Hematopoietic multipotent progenitor cell treated with erythropoietin and hydrocortisone succinate and interleukin-3 and kit ligand, for 6 days (in vitro differentiated cells): ENCODE measurements around the gene ICE1.
"Not testable (repeated sequence)": the region's sequence is repeated elsewhere in the genome, so short reads cannot be mapped to it uniquely, and the experiment has no call there.

Source experiments
- DNase-seq: peaks from one replicate; pipeline ENCODE4 v3.0.0-alpha.2; 2015

The ICE1 gene

DNA sequence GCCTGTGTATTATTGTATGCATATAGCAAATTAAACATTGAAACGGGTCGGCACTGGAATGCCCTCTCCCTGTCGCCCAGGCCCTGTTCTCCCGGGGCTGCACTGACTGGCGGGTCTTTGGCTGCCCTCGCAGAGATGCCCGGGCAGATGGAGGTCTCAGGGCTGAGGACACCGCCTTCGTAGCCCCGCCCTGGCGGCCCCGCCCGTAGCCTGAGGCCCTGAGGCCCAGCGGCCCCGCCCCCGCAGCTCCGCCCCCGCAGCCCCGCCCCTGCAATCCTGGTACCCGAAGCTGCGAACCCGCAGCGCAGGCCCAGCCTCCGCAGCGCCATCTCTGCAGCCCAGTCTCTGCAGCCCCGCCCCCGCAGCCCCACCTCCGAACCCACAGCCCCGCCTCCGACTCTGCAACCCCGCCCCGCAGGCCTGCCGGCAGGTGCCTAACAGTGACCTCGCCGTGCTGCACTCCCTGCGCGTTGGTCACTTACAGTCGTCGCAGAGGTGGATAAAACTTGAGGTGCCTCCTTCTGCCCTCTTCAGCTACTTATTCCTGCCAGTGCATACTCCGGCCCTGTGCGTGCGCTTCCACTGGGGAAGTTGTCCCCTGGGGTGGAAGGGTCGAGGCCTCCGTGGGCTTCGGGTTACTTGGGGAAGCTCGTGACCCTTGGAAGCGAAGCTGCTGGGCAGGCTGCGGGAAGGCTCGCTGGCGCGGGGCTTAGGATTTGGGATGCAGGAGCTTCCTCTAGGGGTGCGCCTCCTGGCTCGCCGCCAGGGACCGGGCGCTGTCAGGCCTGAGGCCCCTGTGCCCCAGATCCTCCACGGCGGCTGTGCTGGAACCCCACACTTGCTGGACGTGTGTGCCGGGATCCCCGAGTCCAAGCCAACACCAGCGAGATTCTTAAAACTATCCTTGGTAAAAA is 72.3 kb downstream of the ICE1 start:
- peak; percentile 84 for DNase-seq

DNA sequence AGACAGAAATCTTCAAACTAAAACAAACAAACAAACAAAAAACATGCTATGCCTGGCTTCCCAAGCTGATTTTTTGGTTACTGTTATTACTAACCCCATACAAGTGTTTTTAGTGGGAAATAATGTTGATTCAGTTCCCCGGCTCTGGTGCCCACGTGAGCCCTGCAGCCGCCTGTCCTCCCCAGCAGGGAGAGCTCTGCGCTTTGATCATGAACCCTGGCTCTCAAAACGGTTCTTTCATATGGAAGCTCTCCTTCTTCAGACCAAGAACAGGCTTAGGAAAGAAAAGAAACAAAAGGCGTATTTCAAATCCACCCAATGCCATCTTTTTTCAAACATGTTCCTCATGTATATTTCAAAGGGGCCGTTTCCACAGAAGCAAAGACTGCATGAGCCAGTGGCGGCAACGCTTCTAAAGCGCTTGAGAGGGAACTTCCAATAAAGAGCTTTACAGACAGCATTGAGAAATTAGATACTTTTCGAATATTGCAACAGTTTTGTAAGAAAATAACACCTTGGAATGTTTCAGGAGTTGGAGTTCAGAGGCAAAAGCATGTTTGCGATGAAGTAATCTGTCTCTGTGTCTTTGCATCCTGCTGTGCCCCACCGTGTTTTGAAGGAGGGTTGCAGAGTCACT is 74.8 kb downstream of the ICE1 start:
- peak; percentile 71 for DNase-seq

DNA sequence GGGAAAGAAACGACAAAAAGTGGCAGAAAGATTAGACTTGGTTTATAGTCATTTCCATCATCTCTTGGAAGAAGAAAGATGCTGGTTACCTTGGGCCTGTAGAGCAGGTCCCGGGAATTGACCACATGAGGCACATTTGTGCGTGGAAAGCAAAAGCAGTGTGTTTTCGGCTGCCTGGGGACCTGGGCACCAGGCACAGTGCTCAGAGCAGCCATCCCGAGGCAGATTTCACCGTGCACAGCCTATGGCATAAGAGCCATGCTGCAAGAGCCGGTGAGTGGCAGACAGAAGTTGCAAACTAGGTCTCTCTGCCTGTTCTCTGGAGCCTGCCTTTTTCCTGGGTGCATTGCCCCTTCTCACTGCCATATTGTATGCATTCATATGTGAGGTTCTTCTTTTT is 77.0 kb downstream of the ICE1 start:
- DNase-seq: no peak

DNA sequence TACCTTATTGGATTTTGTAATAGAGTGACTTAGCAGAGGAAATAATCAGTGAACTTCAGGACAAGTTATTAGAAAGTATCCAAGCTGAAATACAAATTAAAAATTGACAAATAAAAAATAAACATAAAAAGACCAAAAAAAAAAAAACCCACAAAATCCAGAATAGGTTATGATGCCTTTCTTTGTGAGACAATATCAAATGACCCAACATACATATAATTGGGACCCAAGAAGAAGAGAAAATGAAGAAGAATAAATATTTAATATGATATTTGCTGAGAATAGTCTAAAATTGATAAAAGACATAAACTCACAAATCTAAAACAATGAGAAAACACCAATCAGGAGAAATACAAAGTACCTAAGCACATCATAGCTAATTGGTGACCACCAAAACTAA is 81.8 kb downstream of the ICE1 start:
- DNase-seq: no peak

DNA sequence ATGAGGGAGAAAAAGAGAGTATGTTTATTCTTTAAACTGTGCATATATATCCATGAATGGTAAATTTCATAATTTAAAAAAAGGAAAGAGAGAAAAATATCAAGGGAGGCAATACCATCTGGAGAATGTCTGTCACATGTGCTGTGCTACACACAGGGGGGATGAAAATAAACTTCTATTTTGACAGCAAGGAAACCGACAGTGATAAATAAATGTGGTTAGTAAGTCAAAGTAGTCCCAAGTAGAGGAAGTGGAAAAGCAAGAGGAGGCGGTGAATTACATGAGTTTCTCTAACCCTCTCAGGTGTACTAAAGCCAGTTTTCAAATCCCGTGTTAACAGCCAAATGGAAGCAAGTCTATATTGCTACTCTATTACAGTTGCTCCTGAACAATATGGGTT is 83.3 kb downstream of the ICE1 start:
- no peak for DNase-seq

DNA sequence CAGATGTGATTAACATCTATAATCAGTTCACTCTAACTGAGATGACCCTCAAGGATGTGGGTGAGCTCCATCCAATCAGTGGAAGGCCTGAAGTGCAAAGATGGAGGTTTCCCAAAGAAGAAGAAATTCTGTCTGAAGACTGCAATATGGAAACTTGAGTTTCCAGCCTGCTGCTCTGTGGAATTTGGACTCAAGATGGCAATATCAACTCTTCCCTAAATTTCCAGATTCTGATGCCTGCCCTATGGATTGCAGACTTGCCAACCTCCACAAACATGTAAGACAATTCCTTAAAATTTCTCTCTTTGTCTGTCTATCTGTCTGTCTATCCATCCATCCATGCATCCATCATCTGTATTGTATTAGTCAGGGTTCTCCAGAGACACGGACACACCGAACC is 85.9 kb downstream of the ICE1 start:
- DNase-seq: no peak

DNA sequence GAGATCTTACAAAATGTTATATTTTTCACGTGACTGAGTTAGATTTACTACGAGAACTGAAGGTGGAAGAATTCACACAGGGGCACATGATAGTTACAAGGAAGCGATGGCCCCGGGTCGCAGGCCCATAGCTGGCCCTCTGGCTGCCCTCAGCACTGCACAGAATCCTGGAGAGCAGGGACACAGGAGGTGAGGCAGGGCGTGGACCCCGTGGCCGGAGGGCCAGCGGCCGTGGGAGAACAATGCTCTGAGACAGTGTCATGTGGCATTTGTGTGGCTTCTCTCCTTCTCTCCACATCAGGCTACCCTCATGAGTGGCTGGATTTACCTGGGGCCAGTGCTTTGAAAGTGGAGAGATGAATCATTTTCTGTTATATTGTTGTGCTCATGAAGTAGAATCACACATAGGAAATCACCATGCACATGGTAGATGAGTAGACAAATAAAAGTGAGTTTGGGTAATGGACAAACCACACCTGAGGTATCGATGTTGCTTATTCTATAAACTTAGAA is 89.5 kb downstream of the ICE1 start:
- no peak for DNase-seq

DNA sequence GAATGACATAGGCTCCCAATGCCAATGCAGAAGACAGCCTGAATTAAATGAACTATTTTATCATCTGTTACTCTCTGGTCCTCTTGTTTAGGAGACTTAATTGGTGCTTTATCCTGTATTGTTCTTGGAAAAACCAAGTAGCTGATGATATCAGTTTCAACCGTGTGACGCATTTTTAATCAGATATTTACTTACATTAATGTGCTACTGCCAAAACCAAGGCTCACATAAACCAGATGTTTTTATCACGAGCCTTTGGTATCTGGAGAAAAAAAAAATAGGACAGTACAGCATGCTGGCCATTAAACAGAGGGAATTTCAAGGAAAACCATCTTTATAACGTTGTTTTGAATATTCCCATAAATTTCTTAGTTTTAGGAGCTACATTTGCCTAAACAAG is 90.1 kb downstream of the ICE1 start:
- DNase-seq: no peak

DNA sequence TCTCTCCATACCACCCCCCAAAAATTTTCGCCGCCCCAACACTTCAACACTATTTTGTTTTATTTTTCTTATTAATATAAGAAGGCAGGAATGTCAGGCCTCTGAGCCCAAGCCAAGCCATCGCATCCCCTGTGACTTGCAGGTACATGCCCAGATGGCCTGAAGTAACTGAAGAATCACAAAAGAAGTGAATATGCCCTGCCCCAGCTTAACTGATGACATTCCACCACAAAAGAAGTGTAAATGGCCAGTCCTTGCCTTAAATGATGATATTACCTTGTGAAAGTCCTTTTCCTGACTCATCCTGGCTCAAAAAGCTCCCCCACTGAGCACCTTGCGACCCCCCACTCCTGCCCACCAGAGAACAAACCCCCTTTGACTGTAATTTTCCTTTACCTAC is 98.1 kb downstream of the ICE1 start:
- DNase-seq: not testable (repeated sequence)

DNA sequence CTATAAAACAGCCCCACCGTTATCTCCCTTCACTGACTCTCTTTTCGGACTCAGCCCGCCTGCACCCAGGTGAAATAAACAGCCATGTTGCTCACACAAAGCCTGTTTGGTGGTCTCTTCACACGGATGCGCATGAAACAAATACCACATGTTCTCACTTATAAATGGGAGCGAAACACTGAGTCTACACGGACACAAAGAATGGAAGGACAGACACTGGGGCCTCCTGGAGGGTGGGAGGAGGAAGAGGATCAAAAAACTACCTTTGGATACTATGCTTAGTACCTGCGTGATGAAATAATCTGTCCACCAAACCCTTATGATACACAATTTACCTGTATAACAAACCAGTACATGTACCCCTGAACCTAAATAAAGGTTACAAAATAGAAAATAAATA is 98.6 kb downstream of the ICE1 start:
- no peak for DNase-seq

DNA sequence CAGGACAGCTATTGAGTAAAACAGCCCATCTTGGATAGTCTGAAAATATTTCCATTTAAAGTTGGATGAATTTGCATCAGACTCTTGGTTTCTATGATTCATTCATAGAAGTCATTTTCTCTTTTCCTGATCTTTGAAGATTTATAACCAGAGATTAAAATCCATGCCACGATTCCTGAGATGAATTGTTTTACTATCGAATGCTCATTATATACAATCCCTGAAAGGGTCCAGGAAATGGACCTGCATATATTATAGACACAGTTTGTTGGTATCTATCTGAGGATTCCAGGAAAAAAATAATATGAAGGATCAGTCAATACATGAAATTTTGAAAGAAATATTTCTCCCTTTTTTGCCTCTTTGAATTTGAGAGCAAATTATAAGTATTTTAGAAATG is 99.0 kb downstream of the ICE1 start:
- DNase-seq: no peak

DNA sequence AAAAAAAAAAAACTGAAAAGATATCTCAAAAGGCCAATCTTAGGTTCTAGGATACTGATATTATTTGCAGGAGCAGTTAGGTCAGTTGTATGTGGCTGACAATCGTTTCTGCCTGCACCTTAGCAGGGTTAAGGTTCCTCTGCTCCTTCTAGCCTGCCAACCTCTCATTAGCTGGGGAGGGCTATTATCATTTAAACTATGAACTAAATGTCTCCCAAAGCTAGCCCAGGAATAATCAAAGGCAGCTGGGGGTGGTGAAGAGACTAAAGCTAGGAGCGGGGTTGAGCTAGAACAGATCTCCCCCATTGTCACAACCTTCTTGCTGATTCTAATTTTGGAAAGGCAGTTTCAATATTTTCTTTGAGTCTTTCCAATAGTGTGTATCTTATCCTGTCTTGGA is 99.9 kb downstream of the ICE1 start:
- DNase-seq: no peak

DNA sequence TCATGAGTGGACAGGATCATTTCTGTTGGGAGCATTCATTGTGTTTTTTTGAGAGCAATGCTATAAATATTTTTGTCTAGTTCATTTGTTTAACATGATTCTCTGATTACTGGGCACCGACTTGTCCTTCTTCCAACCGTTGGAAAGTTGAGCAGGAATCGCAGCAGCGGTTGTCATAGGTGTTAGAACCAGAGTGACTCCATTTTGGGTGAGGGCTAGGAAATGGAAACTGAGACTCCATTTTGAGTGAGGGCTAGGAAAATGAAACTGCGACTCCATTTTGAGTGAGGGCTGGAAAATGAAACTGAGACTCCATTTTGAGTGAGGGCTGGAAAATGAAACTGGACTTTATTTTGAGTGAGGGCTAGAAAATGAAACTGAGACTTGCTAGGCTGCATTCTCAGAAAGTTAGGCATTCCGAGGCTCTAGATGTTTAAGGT is 100.6 kb downstream of the ICE1 start:
- DNase-seq: peak; percentile 15

DNA sequence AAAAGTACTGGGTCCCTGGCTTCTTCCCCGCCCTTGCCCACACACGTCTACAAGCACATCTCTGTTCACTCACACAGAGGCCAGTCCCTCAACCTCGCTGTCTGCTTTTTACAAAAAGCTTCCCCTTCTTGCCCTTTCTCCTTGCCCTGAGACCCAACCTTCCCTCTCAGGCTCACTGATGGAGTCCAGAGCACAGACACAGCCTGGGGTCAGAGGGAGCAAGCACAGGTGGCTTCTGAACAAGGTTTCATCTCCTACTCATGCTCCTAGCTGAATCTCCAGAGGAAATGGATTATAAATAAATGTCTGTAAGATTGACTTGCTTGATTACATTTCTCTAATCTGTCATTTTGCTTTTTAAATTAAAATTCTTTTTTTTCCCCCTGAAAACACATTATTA is 101.8 kb downstream of the ICE1 start:
- DNase-seq: no peak

DNA sequence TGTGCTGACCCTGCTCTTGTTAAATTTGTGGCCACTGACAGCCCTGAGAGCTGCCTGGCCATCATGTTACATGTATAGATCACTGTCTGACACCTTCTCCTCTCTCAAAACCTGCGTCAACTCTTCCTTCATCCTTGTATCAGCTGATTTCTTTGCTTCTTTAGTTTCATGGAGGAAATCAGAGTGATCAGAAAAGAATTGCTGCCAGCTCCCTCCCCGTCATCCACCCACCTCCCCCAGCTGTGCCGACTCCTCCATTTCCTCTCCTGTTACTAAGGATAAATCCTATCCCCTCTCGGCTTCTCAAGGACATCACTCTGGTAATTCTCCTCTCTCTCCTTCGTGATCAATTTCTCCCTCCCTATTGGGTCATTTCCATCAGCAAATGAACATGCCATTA is 108.9 kb downstream of the ICE1 start:
- DNase-seq: no peak

DNA sequence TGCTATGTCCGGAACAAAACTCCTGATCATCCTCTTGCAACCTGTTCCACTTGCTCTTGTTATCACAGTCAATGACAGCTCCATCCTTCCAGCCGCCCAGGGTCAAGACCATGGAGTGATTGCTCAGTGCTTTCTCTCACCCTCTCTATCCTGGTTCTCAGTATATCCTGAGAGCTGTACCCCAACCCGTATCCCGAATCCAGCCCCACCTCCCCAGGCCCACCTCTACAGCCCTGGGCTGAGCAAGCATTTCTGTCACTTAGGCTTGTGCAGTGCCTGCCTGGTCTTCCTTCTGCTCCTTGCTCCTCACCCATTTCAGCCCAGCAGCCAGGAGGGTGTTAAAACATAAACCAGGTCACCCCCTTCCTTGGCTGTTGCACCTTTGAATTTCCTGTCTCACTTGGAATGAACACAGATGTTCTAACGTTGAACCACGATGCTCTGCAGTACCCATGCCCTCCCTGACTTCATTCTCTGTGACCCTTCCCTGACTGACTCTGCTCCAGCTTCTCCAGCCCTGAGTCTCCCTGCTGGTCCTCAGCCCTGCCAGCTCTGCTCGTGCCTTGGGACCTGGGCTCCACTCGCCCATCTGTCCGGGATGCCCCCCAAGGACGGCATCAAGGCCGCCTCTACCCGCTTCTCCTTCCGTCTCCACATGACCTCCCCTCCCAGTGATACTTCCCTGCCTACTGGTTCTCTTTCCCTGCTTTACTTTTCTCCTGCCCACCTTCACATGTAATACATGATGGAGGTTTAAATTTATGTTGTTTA is 110.0 kb downstream of the ICE1 start:
- no peak for DNase-seq

DNA sequence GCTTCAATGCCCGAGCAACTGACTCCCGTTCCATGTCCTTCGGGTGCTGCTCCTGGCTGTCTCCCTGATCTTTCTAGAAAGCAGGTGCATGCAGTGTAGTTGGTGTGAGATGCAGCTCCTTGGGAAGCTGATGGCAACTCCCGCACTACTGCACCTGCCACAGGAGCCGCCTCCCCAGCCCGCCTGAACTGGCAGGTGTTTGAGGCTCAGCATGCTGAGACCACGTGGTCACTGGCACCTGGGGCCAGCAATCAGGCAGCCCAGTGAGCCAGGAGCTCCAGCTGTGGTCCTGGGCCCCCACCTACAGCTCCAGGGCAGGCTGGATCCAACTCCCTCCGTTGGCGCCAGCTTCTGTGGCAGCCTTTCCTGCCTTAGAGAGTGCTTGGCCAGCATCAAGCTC is 111.5 kb downstream of the ICE1 start:
- no peak for DNase-seq

DNA sequence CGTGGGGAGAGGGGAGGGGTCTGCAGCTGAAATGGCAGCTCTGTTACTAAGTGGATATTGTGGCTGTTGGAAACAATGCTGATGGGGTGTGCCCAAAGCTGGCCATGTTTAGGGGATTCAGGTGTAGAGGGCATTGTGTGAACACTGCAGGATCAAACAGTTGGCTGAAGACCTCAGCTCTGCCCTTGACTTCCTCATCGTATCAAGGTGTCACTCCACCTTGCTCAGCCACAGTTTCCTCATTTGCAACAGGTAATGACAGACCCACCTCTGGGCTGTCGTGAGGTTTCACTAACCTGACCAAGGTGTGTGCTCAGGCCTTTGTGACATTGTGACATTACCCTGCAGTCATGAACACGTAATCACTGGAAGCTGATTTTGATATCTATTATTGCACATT is 111.9 kb downstream of the ICE1 start:
- no peak for DNase-seq

DNA sequence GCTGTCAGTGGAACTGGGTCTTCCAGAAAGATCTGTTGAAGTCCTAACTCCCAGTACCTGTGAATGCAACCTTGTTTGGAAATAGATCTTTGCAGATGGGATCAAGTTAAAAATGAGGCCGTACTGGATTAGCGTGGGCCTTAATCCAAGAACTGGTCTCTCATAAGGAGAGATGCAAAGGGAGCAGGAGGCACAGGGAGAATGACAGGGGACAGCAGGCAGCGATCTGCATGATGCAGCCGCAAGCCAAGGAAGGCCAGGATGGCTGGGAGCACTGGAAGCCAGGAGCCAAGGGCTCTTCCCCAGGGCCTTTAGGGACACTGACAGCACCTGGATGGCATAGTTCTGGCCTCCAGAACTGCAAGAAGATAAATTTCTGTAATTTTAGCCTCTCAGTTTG is 114.4 kb downstream of the ICE1 start:
- no peak for DNase-seq

DNA sequence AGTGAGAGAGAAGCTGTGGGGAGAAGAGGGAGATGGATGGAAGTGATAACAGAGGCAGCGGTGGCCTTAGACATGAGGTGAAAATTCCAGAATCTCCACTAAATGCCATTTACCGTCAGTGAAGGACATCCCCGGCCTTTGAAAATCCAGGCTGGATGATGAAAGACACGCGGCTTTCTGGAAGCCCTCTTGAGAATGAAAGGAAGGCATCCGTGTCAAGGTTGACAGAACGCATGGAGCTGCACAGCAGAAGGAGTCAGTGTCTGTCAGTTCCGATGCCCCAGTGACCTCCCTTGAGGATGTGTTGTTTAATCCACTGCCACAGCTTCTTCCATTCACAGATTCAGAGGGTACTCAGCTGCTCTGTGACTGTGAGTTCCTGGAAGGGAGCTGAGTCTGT is 114.9 kb downstream of the ICE1 start:
- no peak for DNase-seq

DNA sequence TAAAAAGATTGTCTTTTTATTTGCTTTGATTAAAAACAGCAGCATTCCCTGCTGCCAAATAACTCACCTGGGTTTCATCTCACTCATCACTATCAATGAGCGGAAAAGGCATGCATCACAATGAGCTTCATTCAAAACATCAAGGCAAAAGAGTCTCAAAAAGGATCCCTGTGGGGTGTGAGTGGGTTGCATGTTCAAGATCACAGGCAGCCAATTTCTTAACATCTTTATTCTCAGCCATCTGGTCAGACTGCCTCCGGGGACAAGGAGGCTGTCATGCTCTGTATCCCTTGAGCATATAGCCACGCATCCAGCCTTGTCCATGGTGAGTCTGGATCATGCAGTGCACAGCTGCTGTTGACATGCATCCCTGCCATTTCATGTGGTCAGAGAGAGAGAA is 117.1 kb downstream of the ICE1 start:
- DNase-seq: no peak
